Measurements from ENCODE around the gene KCNE4.

KCNE4 gene

DNA sequence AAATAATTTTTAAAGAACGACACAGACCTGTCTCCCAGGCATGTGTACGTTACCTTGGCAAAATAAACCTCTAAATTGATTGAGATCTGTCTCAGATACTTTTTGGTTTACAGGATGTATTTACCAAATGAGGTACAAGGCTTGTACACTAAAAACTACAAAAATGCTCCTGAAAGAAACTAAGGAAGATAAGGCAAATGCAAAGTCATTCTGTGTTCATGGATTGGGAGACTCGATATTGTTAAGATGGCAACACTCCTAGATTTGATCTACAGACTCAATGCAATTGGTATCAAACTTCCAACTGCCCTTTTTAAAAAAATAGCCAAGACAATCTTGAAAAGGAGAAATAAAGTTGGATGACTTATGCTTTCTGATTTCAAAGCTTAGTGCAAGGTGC is 11.5 kb upstream of the KCNE4 start:
- DNase-seq (ENCODE audit: low read depth in 2 of 2): no peak

DNA sequence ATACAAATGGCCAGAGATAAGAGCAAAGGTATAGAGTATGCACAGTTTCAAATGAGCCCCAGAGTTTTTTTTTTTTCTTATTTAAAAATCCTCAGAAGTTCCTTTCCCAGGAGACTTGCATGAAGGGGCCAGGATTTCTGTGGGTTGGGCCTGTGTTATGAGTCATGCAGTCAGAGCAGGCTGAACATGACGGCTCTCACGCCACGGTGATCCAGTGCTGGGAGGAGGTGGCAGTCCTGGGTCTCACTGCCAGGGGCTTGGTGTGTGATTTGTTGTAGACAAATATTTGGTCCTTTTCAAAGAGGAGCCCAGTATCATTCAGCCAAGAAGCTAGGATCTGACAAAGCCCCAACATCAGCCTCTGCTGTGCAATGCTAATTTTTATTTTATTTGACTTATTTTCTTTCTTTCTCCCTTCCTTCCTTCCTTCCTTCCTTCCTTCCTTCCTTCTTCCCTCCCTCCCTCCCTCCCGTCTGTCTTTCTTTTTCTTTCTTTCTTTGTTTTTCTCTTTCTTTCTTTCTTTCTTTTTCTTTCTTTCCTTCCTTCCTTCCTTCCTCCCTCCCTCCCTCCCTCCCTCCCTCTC is 10.4 kb upstream of the KCNE4 start:
- DNase-seq (ENCODE audit: low read depth in 2 of 2): no peak

DNA sequence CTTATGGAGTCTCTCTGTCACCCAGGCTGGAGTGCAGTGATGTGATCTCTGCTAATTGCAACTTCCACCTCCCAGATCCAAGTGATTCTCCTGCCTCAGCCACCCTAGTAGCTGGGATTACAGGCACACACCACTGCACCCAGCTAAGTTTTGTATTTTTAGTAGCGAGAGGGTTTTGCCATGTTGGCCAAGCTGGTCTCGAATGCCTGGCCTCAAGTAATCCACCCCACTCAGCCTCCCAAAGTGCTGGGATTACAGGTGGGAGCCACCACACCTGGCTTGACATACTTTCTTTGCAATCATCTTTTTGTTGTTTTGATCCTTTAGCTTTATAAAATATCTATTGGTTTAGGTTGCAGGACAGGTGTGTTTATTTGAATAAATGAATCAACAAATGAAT is 9.7 kb upstream of the KCNE4 start:
- no peak for DNase-seq (ENCODE audit: low read depth in 2 of 2)

DNA sequence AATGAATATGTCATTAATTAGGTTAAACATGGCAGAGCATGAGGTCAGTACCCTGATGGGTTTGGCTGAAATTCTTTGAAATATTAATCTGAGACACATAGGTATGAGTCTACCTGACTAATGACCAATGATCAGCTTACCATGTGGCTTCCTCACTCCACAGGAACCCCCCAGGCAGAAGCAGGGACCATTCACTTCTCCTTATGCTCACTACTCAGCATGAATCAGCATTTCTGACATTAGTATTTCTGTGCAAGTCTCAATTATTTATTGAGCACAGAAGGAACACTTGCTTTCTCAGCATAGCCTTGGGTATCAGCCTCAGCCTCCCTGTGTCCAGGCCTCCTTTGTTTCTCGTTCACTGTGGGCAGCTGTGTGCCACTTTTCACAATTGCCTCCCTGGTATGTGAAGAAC is 9.3 kb upstream of the KCNE4 start:
- no peak for DNase-seq (ENCODE audit: low read depth in 2 of 2)

DNA sequence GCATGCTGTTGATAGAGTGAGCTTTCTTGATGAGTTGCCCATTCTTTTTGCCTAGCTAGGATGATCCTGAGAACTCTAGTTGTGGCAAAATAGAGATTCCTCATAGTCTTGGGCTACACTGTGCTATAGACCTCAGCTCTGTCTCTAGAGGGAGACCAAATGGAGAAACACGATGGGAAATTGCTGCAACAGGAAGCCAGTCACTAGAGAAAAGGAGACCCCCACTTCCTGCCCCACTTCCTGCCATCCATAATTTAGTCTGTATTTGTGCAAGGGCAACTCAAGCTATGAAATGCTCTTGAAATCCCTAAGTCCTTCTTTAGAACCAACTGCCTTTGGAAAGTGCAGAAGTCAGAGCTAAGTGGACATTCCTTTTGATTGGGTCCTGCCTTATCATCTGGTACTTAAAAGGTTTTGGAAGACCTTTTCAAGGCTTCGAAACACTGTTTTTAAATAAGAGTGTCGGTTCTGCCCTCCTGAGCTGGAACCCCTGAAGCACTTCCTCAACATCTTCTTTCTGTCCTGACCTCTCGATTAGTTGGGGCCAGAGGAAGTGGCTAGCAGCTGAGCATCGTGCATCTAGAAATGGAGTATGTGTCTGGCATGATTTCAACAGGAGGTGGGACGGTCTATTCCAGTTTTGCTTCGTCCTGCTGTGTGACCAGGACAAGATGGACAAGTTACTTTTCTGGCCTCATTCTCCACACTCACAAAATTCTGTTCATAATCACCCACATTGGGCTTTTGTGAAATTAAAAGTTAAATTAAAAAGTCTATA is 8.6 kb upstream of the KCNE4 start:
- no peak for DNase-seq (ENCODE audit: low read depth in 2 of 2)

DNA sequence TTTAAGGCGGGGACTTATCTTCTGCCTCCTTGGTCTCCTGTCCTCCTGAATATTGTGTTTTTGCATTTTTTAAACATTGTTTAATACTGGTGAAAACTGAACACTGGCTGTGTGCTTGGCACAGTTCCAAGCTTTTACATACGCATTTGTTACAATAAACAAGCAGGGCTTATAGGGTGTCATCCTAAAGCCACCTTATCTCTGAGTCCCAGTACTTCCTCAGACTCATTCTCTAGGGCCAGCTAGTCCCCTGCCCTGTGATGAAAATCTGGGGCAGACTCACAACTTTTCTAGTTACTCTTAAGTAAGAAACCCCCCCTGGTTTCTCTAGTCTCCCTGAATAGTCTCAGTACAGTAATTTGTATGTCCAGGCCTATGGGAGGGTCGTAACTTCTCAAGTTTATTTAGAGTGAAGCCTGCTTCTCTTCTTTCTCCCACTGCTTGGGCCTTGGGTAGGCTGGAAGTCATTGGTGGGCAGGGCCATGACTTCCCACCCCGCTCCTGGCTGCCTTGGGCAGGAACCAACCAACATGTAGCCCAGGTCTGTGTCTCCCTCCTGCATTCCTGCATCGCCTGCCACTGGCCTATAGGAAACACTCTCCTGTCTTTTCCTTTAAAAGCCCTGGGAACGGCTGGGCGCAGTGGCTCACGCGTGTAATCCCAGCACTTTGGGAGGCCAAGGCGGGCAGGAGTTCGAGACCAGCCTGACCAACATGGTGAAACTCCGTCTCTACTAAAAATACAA is 7.7 kb upstream of the KCNE4 start:
- DNase-seq (ENCODE audit: low read depth in 2 of 2): no peak

DNA sequence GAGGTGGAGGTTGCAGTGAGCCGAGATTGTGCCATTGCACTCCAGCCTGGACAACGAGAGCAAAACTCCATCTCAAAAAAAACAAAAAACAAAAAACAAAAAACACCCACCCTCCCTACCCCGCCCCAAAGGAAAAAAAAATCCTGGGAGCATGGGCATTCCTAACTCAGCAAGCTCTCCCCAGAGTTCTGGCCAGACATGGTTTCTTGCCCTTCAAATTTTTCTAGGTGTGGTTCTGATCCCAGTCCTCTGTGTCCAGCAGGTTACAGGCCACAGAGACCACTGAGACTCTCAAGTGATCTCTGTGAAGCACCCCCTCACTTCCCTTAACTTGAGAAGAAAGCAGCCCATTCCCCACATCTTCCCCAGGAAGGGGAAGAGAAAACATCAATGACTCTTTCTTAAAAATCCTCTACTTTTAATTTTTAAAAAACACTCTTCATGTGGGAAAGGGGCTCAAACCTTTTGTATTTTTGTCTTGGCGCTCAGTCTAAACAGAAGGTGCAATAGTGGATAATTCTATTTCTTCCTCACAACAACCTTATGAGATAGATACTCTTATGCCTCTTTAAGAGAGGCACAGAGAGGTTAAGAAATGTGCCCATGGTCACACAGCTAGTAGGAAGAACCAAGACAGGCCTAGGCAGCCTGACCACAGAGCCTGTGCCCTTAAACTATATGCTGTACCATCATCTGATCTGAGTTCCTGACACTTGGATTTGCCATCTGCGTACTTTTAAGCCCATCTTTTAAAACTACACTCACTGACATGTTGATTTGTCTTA is 6.9 kb upstream of the KCNE4 start:
- DNase-seq (ENCODE audit: low read depth in 2 of 2): no peak

DNA sequence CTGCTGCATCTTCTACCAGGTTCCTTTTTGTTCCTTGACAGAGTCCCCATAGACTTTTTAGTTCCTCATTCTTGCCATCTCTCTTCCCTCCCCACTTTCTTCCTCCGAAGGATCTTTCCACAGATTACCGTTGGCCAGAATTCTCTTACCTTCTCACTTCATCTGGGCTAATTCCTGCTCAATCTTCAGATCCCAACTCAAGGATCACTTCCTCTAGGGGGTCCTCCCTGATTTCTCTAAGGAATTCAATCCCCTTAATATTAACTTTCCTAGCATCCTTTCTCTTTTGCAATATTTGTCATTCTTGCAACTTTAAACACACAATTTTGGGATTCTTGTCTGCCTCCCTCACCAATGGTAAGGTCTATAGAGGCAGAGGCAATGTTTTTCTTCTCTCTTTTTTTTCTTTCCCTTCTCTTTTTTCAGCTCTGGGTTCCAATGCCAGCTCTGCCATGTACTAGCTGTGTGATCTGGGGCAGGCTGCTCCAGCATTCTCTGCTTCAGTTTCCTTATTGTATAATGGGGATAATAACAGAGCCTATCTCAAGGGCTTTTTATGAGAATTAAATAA is 5.4 kb upstream of the KCNE4 start:
- no peak for DNase-seq (ENCODE audit: low read depth in 2 of 2)

DNA sequence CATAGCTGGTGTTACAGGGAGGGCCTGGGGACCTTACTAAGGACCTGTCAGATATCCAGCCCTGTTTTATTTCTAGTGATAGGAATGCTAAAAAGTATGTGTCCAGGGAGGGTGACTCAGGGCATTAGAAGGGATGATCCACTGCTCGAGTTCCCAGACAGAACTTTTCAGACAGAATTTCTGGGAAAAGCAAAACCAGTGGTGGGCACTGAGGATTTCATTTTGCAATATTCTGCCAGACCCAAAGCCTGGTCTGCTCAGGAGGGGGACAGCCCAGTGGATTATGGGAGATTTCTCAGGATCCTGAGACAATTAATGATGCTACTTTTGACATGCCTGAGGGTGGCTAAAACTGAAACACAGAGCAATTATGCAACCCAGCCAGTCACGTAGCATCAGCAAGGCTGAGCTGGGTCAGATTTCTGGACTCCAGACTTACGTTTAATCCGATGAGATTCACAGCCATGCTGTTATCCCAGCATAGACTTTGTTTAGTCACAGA is 4.7 kb upstream of the KCNE4 start:
- DNase-seq (ENCODE audit: low read depth in 2 of 2): no peak

DNA sequence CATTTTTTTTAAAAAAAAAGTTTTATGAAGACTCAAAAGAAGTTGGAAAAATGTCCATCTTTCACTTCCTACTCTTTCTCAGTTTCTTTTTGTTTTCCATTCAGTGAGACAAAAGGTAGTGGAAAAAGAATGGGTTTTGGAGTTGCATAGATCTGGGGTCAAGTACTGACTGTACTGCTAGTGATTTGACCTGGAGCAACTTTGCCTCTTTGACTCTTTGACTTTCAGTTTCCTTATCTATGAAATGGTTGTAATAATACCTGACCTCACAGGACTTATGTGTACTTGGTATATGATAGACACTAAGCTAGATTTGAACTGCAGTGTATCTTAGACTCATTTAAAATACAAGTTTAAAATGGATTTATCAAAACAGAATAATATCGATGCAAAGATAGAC is 3.5 kb upstream of the KCNE4 start:
- no peak for DNase-seq (ENCODE audit: low read depth in 2 of 2)

DNA sequence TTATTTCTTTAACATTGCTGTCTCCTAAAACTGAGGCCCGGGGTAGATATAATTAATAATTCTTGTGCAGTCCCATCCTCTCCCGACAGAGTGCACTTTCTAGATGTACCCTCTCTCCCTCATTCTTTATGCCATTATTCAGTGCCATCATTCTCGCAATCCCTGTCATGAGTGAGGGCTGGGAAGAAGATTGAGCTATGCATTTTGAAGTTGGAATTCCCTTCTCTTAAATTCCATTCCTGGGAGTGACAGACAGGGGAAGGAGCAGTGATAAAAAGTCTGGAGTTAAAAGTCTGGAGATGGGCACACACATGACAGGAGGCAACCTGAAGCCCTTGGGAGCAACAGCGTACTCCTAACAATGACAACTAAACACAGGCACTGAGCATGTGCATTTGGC is 2.6 kb upstream of the KCNE4 start:
- DNase-seq (ENCODE audit: low read depth in 2 of 2): no peak

DNA sequence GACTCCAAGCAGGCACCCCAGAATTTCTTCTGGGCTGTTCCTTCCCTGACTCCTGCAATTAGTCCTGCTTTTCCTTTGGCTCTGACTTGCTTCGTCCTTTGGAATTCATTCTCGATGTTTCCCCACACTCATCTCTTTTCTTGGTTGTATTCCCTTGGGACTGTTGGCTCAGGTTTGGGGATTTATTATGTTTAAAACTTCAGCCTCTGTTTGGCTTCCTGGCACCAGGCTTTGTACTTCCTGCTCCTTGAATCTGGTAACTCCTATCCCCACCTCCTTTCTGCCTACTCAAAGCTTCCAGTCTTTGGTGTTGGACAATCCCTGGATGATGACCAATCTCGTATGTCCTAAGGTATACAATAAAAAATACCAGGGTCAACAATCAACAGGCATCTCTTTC is 1.8 kb upstream of the KCNE4 start:
- DNase-seq (ENCODE audit: low read depth in 2 of 2): no peak

DNA sequence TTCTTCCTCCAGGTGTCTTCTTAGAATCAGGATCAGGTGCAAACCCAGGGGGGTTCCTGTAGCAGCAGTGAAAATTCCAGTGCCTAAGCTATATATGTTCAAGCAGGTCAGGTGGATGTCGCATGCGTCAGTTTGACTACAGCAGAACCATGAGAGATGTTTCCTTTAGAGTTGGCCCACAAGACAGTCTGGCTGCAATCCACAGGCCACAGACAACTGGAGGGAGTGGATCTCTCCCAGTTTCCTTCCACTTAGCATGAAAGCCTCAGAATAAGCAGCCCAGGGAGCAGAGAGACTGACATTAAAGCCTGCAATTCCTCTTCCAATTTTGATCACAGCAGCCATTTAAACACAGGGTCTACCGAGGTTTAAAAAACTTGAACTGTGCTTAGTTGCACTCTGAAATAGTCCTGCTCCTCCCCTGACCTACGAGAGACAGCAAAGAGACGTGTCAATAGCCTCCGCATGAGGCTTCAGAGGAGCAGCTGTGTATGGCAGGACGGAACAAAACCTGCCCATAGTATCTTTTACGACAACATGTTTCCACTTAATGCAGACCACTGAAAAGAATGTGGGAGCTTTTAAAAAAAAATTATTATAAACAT is 988 bp upstream of the KCNE4 start:
- DNase-seq (ENCODE audit: low read depth in 2 of 2): no peak

DNA sequence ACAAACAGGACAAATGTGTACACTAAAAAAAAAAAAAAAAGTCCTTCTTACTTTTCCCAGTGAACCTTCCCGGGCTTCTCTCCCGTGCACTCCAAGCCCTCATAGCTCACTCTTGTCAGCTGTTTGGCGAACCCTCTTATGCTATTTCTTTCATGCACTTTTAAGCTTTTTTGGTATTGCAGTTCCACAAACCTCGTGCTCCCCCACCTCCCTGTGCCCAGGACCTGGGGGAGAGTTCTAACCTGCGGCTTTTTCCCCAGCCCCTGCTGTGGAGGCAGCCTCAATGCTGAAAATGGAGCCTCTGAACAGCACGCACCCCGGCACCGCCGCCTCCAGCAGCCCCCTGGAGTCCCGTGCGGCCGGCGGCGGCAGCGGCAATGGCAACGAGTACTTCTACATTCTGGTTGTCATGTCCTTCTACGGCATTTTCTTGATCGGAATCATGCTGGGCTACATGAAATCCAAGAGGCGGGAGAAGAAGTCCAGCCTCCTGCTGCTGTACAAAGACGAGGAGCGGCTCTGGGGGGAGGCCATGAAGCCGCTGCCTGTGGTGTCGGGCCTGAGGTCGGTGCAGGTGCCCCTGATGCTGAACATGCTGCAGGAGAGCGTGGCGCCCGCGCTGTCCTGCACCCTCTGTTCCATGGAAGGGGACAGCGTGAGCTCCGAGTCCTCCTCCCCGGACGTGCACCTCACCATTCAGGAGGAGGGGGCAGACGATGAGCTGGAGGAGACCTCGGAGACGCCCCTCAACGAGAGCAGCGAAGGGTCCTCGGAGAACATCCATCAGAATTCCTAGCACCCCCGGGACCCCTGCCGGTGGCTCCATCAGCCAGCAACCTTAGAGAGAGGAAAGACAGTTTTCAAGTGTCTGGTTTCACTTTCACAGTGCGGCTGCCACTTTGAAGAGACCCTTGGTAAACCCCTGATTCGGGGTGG is 826 bp downstream of the KCNE4 start:
- no peak for DNase-seq (ENCODE audit: low read depth in 2 of 2)

DNA sequence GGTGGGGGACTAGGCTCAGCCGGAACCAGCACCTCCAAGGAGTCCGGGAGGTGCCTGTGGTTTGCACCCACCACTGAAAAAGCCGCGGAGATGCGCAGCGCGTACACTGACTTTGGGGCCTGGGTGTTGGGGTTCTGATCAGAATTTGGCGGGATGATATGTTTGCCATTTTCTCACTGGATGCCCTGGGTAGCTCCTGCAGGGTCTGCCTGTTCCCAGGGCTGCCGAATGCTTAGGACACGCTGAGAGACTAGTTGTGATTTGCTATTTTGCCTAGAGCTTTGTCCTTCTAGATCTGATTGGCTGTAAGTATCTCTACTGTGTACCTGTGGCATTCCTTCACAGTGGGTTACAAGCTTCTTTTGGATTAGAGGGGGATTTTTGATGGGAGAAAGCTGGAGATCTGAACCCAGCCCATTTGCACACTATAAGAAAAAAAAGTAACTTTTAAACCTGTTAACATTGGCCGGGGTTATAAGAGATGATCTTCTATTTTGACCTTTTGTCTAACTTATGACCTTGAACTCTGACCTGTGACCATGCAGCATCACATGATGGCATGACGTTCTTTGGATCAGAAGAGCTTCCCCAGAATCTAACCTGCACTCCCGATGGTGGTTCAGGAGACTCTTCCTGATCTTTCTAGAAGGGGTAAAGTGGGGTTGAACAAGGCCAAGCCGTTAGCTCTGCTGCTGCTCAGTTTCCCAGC is 1.6 kb downstream of the KCNE4 start:
- no peak for DNase-seq (ENCODE audit: low read depth in 2 of 2)

DNA sequence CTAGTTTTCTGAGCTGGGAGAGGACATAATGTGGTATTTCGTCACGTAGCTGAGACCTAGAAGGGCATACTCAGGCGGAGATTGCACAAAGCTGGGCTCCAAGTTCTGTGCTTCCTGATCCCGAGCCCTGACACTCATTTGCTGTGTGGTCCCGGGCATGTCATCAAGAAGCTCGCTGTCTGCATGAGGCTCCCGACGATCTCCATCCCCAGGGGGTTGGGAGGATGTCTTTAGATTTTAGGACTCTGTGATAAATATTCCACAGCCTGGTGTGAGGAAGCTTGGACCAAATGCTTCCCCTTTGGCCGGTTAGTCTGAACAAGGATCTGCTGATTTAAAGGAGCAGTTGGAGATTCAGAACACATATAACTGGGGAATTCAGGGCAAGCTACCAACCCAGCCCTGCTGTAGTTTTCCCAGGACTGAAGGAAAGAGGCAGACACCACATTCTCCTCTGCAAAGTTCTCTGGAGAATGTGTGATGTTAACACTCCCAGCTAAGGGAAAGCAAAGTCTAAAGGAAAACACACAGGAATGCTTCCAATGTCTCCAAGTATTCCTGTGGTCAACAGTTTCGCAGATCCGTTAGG is 2.3 kb downstream of the KCNE4 start:
- DNase-seq (ENCODE audit: low read depth in 2 of 2): no peak

DNA sequence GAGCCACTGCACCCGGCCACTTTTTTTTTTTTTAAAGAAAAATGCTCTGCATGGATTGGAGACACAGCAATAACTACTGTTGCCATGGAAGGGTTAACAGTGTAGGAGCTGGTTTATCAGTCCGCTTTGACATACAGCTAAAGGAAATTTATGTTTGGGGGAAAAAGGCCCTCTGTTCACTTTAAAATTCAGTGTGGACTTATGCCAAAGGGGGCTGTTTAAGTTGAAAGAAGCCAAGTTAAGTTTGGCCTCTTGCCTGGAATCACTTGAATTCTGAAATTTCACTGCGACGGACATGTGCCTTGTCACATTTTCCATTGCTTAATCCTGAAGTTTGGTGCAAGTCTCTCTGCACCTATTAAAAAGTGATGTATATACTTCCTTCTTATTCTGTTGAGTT is 3.1 kb downstream of the KCNE4 start:
- no peak for DNase-seq (ENCODE audit: low read depth in 2 of 2)

DNA sequence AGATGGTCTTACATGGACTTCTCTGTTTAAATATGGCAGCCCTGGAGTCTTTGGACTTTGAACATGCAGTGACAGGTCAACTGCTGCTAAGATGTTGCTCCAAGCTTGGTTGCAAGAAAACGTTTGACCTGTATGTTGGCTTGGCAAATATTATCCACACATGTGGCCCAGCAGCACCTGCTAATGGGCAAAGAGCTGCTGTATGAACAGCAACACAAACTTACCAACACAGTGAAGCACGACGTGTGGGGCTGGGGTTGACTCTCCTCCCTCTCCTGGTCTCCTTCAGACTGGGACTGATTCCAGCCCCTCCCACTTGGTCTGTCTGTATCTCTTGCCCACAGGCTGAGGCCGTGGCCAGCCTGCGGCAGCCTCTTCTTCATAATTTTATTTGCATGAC is 3.8 kb downstream of the KCNE4 start:
- no peak for DNase-seq (ENCODE audit: low read depth in 2 of 2)

DNA sequence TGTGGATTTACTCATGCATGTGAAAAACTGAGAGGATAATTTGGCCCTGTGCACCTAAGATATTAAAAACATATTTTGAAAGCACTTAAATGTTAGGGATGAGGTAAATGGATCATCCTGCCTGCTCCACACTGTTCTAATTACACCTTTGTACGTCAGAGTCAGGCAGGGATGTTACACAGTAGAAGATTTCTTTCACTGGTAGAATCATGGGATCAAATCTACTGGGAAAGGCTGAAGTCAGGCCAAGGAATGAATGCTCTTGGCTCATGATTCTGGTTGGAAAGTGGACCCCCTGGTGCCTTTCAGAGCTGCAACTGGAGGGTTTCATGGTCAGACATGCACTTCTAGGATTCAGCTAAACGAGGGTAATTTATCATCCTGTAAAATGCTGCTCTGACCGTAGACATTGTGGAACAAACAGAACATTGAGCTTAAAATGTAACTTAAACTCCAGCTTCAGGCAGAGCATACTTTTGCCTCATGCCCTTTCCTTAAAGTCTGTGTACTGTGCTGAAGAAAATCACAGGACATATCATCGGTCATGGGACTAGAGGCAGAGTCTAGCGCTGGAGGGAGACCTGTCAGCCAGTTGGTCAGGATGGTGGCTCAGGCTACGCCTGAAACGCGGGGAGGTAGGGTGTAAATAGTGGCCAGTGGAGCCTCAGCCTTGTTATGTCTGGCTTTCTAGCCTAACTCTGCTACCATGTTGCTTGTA is 4.9 kb downstream of the KCNE4 start:
- DNase-seq (ENCODE audit: low read depth in 2 of 2): no peak
